Measurements from ENCODE around the gene CCL3.
"Not testable (repeated sequence)": the region's sequence is repeated elsewhere in the genome, so short reads cannot be mapped to it uniquely, and the experiment has no call there.

Gene CCL3

GRCh38 chr17:36089888-36090836 is at the start of gene CCL3:
TSS of gene CCL3 (minus strand) at chr17:36090143. CDS start at chr17:36090058, 85 bp downstream.
- DNase-seq (ENCODE audit: low spot score), result peak; percentile 82

GRCh38 chr17:36136439-36136838 is 46.5 kb upstream of the CCL3 start:
- no peak for DNase-seq (ENCODE audit: low spot score)

- DNase-seq (ENCODE audit: low spot score), result no peak
Observed at GRCh38 chr17:36136036-36136435, 46.1 kb upstream of the CCL3 start.

- DNase-seq (ENCODE audit: low spot score), result no peak
Observed at GRCh38 chr17:36135465-36135864, 45.5 kb upstream of the CCL3 start.

- DNase-seq (ENCODE audit: low spot score), result peak; percentile 58
Observed at GRCh38 chr17:36133602-36134236, 43.8 kb upstream of the CCL3 start.

- no peak for DNase-seq (ENCODE audit: low spot score)
Observed at GRCh38 chr17:36132421-36132831, 42.5 kb upstream of the CCL3 start.

- DNase-seq (ENCODE audit: low spot score), result no peak
Observed at GRCh38 chr17:36131931-36132330, 42.0 kb upstream of the CCL3 start.

- no peak for DNase-seq (ENCODE audit: low spot score)
Observed at GRCh38 chr17:36131421-36131820, 41.5 kb upstream of the CCL3 start.

- DNase-seq (ENCODE audit: low spot score), result no peak
Observed at GRCh38 chr17:36130346-36130745, 40.4 kb upstream of the CCL3 start.

GRCh38 chr17:36129616-36130015 is 39.7 kb upstream of the CCL3 start:
- DNase-seq (ENCODE audit: low spot score), result no peak

GRCh38 chr17:36128411-36128978 is 38.6 kb upstream of the CCL3 start:
- DNase-seq (ENCODE audit: low spot score), result no peak

GRCh38 chr17:36127911-36128310 is 38.0 kb upstream of the CCL3 start:
- DNase-seq (ENCODE audit: low spot score), result peak; percentile 31

GRCh38 chr17:36127199-36127893 is 37.4 kb upstream of the CCL3 start:
- no peak for DNase-seq (ENCODE audit: low spot score)

GRCh38 chr17:36124879-36125824 is 35.2 kb upstream of the CCL3 start:
- no peak for DNase-seq (ENCODE audit: low spot score)

GRCh38 chr17:36123431-36123830 is 33.5 kb upstream of the CCL3 start:
- DNase-seq (ENCODE audit: low spot score), result no peak

- not testable (repeated sequence) for DNase-seq (ENCODE audit: low spot score)
Observed at GRCh38 chr17:36121099-36121498, 31.2 kb upstream of the CCL3 start.

GRCh38 chr17:36120221-36120620 is 30.3 kb upstream of the CCL3 start:
- no peak for DNase-seq (ENCODE audit: low spot score)

GRCh38 chr17:36118477-36119353 is 28.8 kb upstream of the CCL3 start:
- DNase-seq (ENCODE audit: low spot score), result no peak

GRCh38 chr17:36117505-36118382 is 27.8 kb upstream of the CCL3 start:
- DNase-seq (ENCODE audit: low spot score), result no peak

Data from pons (tissue), 1 donor.